ENCODE measurements around the gene LIMS4.
"Not testable (repeated sequence)": the region's sequence is repeated elsewhere in the genome, so short reads cannot be mapped to it uniquely, and the experiment has no call there.

- TF ChIP-seq CTCF (IDR thresholded peaks at IDR 0.05; ENCODE audit: insufficient read depth, low read length); POLR2AphosphoS5 (IDR thresholded peaks at IDR 0.05; ENCODE audit: low read depth); SPI1 (IDR thresholded peaks at IDR 0.05; ENCODE audit: borderline replicate concordance, low read depth): not testable (repeated sequence)
- TF ChIP-seq, protein P1, sequence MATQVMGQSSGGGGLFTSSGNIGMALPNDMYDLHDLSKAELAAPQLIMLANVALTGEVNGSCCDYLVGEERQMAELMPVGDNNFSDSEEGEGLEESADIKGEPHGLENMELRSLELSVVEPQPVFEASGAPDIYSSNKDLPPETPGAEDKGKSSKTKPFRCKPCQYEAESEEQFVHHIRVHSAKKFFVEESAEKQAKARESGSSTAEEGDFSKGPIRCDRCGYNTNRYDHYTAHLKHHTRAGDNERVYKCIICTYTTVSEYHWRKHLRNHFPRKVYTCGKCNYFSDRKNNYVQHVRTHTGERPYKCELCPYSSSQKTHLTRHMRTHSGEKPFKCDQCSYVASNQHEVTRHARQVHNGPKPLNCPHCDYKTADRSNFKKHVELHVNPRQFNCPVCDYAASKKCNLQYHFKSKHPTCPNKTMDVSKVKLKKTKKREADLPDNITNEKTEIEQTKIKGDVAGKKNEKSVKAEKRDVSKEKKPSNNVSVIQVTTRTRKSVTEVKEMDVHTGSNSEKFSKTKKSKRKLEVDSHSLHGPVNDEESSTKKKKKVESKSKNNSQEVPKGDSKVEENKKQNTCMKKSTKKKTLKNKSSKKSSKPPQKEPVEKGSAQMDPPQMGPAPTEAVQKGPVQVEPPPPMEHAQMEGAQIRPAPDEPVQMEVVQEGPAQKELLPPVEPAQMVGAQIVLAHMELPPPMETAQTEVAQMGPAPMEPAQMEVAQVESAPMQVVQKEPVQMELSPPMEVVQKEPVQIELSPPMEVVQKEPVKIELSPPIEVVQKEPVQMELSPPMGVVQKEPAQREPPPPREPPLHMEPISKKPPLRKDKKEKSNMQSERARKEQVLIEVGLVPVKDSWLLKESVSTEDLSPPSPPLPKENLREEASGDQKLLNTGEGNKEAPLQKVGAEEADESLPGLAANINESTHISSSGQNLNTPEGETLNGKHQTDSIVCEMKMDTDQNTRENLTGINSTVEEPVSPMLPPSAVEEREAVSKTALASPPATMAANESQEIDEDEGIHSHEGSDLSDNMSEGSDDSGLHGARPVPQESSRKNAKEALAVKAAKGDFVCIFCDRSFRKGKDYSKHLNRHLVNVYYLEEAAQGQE (IDR thresholded peaks at IDR 0.05; ENCODE audit: insufficient replicate concordance, low read depth) = not testable (repeated sequence)
Observed at GRCh38 chr2:110481200-110481599, 8.6 kb upstream of the LIMS4 start.

All from HL-60 (cell line).